AG09319 (cell line): ENCODE measurements around the gene UNC5CL.
A peak's percentile ranks its signal among the peaks of the same experiment; 100 is the strongest.

ENCODE experiments used
- DNase-seq: peaks from one replicate; pipeline ENCODE4 v3.0.0-alpha.2; 2010; ENCODE audit warnings: low read depth; ENCODE audit errors: extremely low read depth
- TF ChIP-seq, protein P1 (sequence below): IDR thresholded peaks from 2 replicates; pipeline ENCODE4 v1.5.1; 2011; ENCODE audit warnings: low read depth, mild to moderate bottlenecking, inconsistent platforms, low read length, moderate library complexity

Gene UNC5CL

DNA sequence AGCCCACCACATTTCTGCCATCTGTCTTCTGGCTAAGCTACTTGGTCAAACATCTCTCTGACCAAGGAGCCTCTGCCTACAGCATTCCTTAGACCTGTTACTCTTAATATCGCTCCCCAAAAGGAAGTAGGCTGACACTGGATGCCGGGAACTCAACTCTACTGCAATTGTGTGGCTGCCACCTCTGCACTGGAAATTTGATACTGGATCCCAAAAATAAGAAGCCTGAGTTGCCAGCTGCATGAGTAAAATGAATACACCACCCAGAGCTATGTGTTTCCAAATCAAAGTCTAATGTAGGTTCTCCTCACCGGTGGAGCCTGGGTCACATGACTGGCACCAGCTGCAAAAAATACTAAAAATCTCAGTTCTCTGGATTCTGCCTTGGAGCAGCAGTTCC lies 36.9 kb downstream of the UNC5CL start:
- TF ChIP-seq, protein P1, sequence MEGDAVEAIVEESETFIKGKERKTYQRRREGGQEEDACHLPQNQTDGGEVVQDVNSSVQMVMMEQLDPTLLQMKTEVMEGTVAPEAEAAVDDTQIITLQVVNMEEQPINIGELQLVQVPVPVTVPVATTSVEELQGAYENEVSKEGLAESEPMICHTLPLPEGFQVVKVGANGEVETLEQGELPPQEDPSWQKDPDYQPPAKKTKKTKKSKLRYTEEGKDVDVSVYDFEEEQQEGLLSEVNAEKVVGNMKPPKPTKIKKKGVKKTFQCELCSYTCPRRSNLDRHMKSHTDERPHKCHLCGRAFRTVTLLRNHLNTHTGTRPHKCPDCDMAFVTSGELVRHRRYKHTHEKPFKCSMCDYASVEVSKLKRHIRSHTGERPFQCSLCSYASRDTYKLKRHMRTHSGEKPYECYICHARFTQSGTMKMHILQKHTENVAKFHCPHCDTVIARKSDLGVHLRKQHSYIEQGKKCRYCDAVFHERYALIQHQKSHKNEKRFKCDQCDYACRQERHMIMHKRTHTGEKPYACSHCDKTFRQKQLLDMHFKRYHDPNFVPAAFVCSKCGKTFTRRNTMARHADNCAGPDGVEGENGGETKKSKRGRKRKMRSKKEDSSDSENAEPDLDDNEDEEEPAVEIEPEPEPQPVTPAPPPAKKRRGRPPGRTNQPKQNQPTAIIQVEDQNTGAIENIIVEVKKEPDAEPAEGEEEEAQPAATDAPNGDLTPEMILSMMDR, result no peak
- DNase-seq, result no peak

DNA sequence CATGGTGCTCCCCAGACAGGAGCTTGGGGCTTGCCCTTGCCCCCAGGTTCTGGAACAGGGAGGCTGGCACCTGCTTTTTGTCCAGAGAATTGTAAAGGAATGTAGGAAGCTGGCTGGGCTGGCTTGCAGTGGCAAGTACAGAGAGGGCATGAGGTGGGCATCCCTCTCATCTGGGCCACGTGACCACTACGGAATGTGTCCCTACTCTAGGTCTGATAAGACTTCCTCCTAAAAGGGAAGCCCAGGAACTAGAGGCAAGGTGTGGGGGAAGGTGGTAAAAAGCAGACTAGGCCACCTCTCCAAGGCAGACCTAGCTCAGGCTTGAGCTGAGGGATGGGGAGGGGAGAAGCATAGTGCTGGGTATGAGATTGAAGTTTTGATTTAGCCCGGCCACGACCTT lies 38.8 kb downstream of the UNC5CL start:
- TF ChIP-seq, protein P1, result no peak

DNA sequence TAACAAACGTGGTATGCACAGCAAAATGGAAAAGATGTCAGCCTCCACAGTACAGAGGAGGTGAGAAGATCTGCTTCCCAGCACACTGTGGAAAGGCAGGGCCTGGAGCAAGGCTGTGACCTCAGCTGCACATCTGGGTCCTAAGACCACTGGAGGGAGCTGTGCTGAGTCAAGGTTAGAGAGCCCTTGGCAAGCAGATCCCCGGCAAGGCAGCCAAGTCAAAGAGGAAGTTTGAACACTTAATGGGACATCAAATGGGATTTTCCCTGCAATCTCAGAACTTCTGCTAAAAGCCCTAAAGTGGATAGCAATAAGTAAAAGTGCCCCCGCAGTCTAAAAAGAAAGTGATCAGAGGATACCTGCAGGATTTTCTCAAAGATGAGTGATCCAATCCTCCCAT lies 39.5 kb downstream of the UNC5CL start:
- TF ChIP-seq, protein P1, result peak; percentile 38
- no peak for DNase-seq

More for the DNA sequence above, 38.8 kb downstream of the UNC5CL start:
- no peak for DNase-seq

DNA sequence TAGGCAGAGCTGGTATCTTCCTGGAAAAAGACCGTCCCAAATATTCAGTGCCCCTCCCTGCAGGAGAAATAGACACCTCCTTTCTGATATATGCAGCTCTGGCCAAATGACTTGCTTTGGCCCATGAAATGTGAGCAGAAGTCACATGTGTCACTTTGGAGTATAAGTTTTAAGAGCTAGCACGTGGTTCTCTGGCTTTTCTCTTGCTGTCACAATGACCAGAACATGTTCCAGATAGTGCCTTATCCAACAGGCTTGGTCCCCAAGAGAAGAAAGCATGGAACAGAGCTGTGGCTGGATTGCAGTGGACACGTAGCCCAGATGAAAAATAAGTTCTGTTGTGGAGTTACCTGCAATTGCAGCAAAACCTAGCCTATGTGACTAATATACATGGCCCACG lies 40.4 kb downstream of the UNC5CL start:
- DNase-seq, result no peak

DNA sequence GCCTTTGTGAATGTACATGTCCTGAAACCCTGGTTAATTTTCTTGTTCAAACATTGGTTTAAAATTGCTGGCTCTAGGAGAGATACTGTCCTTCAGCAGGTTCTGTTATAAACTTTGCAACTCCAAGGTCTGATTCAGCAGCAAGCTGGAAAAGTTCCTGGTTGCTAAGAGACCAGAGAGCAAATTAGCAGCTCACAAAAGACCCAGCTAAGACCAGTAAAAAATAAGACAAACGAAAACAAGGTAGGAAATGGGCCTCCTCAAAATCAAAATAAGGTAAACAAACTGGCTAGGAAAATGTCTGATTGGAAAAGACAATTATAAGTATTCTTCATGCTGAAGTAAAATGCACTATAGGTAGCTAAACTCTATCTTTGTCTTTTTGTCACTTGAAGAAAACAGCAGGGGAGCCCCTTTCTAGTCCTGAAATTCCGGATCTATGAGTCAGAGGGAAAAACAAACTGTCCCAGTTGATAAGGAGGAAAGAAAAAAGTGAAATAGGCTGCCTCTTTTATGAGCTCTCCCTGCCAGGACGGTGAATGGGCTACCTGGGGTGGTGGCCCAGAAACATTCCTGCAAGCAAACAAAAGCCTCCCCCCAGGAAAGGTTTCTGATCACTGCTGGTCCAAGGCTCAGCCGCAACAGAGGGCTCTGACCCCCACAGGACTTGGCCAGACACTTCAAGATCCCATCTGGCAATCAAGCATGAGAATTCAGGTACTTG lies 41.6 kb downstream of the UNC5CL start:
- no peak for DNase-seq
- TF ChIP-seq, protein P1, result no peak

More for the DNA sequence above, 40.4 kb downstream of the UNC5CL start:
- TF ChIP-seq, protein P1, result no peak

DNA sequence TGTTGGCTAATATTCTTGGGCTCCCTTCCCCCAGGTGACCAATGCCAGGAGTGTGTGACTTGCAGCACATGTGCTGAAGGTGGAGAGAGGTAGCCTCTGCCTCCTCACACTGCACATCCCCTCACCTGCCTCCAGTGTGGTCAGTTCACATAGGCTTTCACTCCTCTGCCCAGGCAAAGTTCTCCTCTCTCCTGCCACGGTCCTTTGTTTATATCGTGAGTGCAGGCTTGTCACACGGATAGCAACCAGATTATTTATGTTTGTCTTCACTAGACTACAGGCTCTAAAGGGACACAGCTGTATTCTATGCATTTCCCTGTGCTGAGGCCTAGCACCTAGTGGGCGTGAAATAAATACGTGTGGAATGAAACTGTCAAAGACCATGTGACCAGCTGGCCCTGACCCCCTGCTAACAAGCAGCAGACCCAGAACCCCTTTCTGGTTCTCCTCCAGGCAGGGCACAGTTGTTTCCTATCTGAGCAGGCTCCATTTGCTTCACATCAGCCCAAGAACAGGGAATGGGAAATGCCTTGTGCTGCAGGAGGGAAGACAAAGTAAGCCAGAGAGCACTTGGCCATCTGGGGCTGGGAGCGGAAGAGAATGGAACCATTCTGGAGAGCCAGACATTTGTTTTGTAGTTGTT lies 42.3 kb downstream of the UNC5CL start:
- no peak for DNase-seq
- TF ChIP-seq, protein P1, result no peak

DNA sequence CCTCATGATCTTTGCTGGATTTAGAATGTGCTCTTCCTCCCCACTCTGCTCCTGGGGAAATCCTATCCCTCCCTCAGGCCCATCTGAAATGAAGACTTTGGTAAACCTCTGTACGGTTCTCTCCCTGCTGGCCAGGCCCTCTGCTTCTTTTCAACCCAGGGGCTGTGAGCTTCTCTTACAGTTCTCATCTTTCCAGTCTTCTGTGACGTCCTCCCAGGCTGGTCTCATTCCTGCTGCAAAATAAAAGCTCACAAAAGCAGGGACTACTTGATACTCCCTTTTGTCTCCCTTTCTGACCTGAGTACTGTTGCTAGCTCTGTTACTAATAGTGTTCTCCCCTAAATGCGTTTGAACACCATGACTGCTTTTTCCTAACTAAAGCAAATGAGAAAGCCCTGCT lies 46.3 kb downstream of the UNC5CL start:
- TF ChIP-seq, protein P1, result no peak
- no peak for DNase-seq
